ENCODE measurements around the gene PACS2. TPM values are rescaled to one million over a fixed set of nuclear protein-coding genes. Genes with fewer than 3 reads are reported as not detected.

PACS2 gene
- total RNA-seq, 1 experiment from 2014 or later, result 72.5 TPM

DNA sequence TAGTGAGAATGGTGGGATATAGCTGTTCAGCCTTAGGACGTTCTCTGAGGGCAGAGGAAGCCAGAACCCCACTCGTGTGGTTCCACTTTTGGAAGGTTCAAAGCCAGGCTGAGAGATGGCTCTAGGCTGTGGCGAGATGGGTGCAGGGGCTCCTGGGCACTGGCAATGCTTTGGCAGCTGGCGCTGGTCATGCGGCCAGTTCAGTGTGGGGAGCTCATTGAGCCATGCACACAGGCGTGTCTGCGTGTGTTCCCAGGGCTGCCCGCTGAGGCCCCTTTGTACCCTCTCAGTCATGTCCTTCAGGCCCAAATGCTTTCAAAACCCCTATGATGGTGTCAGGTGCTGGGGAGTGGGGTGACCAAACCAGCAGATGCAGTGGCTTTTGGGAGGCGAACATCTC is 85.5 kb downstream of the PACS2 start:
- no peak overlapping the region for H3K23ac ChIP-seq (ENCODE audit: insufficient read length, low read depth, low read length)
- H3K79me2 ChIP-seq (ENCODE audit: insufficient read depth, low read length), result no peaks in the 10 kb centered on the region
- DNase-seq, result no peak
- H2AK5ac ChIP-seq (ENCODE audit: insufficient read length, low read length), result no peak overlapping the region
- H3K27ac Mint-ChIP-seq, result no peak overlapping the region
- peaks cover 38 to 50% (median 50%) of the 10 kb centered on the region in 3 experiments for H3K36me3 Mint-ChIP-seq (ENCODE audit: insufficient read depth in 1 of 3, low read depth in 3 of 3)
- no CpG with 5 or more reads among the region's 9 CpGs for whole genome bisulfite sequencing (ENCODE audit: extremely low coverage, insufficient read length, low lambda C conversion rate)
- H3K9me3 ChIP-seq (ENCODE audit: control insufficient read depth, low read depth, low read length), result peaks cover 16% of the 10 kb centered on the region
- no peak overlapping the region for H4K5ac ChIP-seq (ENCODE audit: insufficient read length, low read depth, low read length)
- no peak overlapping the region for H4K8ac ChIP-seq (replicated peaks; ENCODE audit: insufficient read length, low read depth, low read length)
- no peak overlapping the region for H3T11ph ChIP-seq (ENCODE audit: low read length)
- no peaks in the 10 kb centered on the region for H4K20me1 ChIP-seq (ENCODE audit: control insufficient read depth, insufficient read depth, insufficient read length)
- no peak overlapping the region for H2BK12ac ChIP-seq (ENCODE audit: insufficient read length, low read depth, low read length)
- 0 out of 4 replicates have a peak, but pooled peaks cover 0 to 3% of the 10 kb centered on the region in 2 experiments for H3K4me1 Mint-ChIP-seq
- peaks cover 54 to 68% of the 10 kb centered on the region in 2 experiments for H3K9me3 Mint-ChIP-seq
- no peak overlapping the region for H2BK120ac ChIP-seq (ENCODE audit: low read depth, low read length, poor library complexity, severe bottlenecking)
- no peak overlapping the region for H3K4me2 ChIP-seq (ENCODE audit: insufficient read depth, insufficient read length, low read length)
- H2BK15ac ChIP-seq (ENCODE audit: low read depth, low read length), result no peak overlapping the region
- H4K91ac ChIP-seq (ENCODE audit: insufficient read length, low read depth, low read length), result no peak overlapping the region
- H3K27me3 Mint-ChIP-seq (ENCODE audit: low read depth), result peaks cover 71% of the 10 kb centered on the region
- H3K27me3 ChIP-seq (ENCODE audit: insufficient read depth, low read length), result no peaks in the 10 kb centered on the region
- no peaks in the 10 kb centered on the region for H3K79me1 ChIP-seq (ENCODE audit: insufficient read depth, low read depth, low read length, poor library complexity, severe bottlenecking)
- no peak overlapping the region for H3K27ac ChIP-seq (ENCODE audit: insufficient read length, low read depth, low read length)
- H3K4ac ChIP-seq (ENCODE audit: low read depth, low read length), result no peak overlapping the region
- no peak overlapping the region for H3K4me3 Mint-ChIP-seq
- no peak overlapping the region for H3K14ac ChIP-seq (ENCODE audit: insufficient read depth, low read length)
- no peaks in the 10 kb centered on the region for H3K23me2 ChIP-seq (ENCODE audit: insufficient read length, low read depth, low read length, poor library complexity, severe bottlenecking)
- no peak for TF ChIP-seq CTCF (conservative IDR thresholded peaks at IDR 0.05)
- H3K56ac ChIP-seq (ENCODE audit: insufficient read length, low read depth, low read length), result no peak overlapping the region
- no peak overlapping the region for H3K18ac ChIP-seq (ENCODE audit: insufficient read length, low read depth, low read length)
- no peak overlapping the region for H3K9ac ChIP-seq (ENCODE audit: extremely low read depth, insufficient read length, low read length)
- H2BK20ac ChIP-seq (ENCODE audit: low read depth, low read length, poor library complexity, severe bottlenecking), result no peak overlapping the region
- H3K4me1 ChIP-seq (ENCODE audit: insufficient read depth, low read length), result no peaks in the 10 kb centered on the region
- no peak overlapping the region for H2AFZ ChIP-seq (ENCODE audit: low read length)
- no peak overlapping the region for H2BK5ac ChIP-seq (ENCODE audit: insufficient read length, low read length)
